Epithelial cell of esophagus (primary cell): ENCODE results near the gene NINL.

Experiments
- DNase-seq: peaks from one replicate; pipeline ENCODE4 v3.0.0; 2010; ENCODE audit warnings: low read depth
- H3K4me3 ChIP-seq: 2 replicates; pipeline ENCODE4 v1.5.1; 2011; ENCODE audit warnings: mild to moderate bottlenecking, low read length, control low read depth
- CTCF ChIP-seq: IDR thresholded peaks from 2 replicates; pipeline ENCODE4 v1.5.1; 2011; ENCODE audit warnings: low read depth, mild to moderate bottlenecking, low read length, control low read depth, inconsistent platforms; ENCODE audit not compliant: insufficient read depth; ENCODE audit errors: missing control alignments

NINL gene

GRCh38 chr20:25454153-25454900 is 131.0 kb downstream of the NINL start:
- H3K4me3 ChIP-seq: no peak overlapping the region
- no peak for TF ChIP-seq CTCF
- DNase-seq: no peak

- DNase-seq: peak; percentile 74
- TF ChIP-seq CTCF: no peak
- no peak overlapping the region for H3K4me3 ChIP-seq
Observed at GRCh38 chr20:25453035-25453810, 132.1 kb downstream of the NINL start.

DNA sequence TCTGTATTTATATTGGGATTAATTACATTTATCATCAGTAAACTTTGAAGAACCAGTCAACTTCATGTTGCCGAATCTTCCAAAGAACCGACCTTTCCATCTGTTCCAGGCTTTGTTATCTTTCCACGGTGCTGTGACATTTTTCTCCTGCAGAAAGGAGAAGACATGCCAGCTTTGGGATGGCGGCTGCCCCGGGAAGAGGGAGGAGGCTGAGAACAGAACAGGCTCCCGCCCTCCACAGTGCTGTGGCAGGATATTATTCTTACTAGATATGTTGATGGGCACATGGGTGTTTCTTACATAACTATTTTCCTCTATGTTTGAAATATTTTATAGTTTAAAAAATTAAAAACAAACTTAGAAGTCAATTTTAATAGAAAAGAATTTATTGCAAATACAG is 133.0 kb downstream of the NINL start:
- no peak for DNase-seq
- no peak for TF ChIP-seq CTCF
- no peak overlapping the region for H3K4me3 ChIP-seq

GRCh38 chr20:25447671-25448070 is 137.7 kb downstream of the NINL start:
- no peak for TF ChIP-seq CTCF
- H3K4me3 ChIP-seq: no peak overlapping the region
- DNase-seq: no peak

DNA sequence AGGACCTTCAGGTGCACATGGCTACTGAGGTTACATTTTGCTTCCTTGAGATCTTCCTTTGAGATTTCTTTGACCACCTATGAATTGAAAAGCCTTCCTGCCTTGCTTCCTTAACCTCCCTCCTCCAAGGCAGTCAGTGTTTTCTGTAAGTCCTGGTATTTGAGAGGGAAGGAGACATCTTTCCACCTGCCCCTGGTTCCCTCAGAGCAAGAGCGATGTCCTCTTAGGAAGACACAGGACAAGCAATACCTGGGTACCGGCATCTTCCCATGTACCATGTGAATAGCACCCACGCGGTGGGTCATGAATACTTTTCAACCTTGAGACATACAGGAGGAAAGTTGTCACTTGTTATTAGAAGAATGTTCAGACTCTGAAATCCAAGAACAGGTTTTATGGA is 140.8 kb downstream of the NINL start:
- no peak for TF ChIP-seq CTCF
- DNase-seq: no peak
- no peak overlapping the region for H3K4me3 ChIP-seq

- DNase-seq: no peak
- no peak for TF ChIP-seq CTCF
- H3K4me3 ChIP-seq: no peak overlapping the region
Observed at GRCh38 chr20:25439328-25439727, 146.0 kb downstream of the NINL start.
